ENCODE measurements around the gene CDKN2AIPNL.

GRCh38 chr5:134444941-134445471, 33.3 kb upstream of the CDKN2AIPNL start:
- TF ChIP-seq SIN3A (IDR thresholded peaks at IDR 0.05; ENCODE audit: low read depth) (no peak), CEBPB (IDR thresholded peaks at IDR 0.05; ENCODE audit: low read depth) (no peak)
